Measurements from ENCODE around the gene DKK2.

- TF ChIP-seq EZH2 (IDR thresholded peaks at IDR 0.05; ENCODE audit: insufficient read depth, poor library complexity, severe bottlenecking) (no peak), EZH2phosphoT487 (IDR thresholded peaks at IDR 0.05; ENCODE audit: insufficient read depth, low read depth) (no peak)
Observed at GRCh38 chr4:107044170-107044569, 8.1 kb upstream of the DKK2 start.
